Measurements from ENCODE around the gene CDC73. TPM values are rescaled to one million over a fixed set of nuclear protein-coding genes. Genes with fewer than 3 reads are reported as not detected.

Gene CDC73
- total and polyA plus RNA-seq, 11 donors, result 8.3 to 57.3 (median 50.6) TPM

DNA sequence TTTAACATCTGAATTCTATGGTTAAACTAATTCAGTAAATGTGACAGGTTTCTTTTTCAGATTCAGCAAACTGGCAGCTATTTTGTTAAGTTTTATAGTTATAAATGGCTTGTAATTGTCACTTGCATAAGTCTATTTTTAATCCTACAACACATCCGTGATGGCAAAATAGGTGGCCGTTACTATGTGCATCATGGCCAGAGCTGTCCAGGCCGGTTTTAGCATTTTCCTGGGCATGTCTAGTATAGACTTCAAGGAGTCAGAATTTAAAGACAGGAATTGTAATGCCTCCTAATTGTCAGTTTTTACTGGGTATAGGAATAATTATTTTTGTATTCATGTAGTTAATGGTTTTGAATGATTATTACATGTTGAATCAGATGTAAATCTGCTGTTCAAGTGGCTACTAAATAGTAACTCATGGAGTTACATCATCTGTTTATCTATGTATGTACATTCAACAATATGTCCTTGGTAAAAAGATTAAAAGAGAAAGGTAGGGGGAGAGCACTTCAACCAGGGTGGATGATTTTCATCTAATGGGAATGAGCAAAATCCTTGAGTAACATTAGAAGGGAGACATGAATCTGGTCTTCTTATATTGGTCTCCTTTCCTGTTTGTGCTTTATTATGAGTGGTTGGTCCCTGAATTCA is 67.7 kb downstream of the CDC73 start:
- no peak for TF ChIP-seq POLR2A (IDR thresholded peaks at IDR 0.05)
- TF ChIP-seq, protein P1, sequence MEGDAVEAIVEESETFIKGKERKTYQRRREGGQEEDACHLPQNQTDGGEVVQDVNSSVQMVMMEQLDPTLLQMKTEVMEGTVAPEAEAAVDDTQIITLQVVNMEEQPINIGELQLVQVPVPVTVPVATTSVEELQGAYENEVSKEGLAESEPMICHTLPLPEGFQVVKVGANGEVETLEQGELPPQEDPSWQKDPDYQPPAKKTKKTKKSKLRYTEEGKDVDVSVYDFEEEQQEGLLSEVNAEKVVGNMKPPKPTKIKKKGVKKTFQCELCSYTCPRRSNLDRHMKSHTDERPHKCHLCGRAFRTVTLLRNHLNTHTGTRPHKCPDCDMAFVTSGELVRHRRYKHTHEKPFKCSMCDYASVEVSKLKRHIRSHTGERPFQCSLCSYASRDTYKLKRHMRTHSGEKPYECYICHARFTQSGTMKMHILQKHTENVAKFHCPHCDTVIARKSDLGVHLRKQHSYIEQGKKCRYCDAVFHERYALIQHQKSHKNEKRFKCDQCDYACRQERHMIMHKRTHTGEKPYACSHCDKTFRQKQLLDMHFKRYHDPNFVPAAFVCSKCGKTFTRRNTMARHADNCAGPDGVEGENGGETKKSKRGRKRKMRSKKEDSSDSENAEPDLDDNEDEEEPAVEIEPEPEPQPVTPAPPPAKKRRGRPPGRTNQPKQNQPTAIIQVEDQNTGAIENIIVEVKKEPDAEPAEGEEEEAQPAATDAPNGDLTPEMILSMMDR (IDR thresholded peaks at IDR 0.05), result no peak

DNA sequence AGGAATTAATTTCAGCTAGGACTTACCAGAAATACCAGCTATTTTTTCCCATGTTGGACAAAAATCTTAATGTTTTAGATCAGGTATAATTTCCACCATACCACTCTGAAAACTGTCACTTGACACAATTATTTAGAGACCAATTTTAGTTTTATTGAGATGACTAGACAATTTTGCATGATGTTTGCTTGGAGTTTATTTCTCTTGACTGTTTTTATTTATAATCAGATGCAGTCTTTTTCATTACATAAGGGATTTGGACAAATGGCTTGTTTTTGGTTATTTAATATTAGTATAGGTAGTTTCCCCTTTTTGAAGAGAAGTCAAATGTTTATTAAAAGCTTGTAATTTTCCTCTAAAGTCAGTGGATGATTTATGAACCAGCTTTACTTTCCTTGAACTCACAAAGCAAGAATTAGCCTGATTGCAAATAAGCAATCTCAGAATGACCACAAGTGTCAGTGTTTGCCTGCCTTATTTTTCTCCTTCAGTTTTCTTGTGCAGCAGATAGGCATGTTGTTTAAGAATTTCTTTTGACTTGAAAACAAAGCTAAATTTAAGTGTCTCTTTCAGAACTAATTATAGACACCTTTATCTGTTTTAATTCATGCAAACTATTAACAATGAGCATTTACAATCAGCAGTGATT is 68.4 kb downstream of the CDC73 start:
- Histone ChIP-seq H3K27ac (peak overlapping the region in 8 of 12 donors; percentile 20 to 78 (median 74)), H3K9me3 (peaks cover 0 to 11% (median 5%) of the 10 kb centered on the region in 12 donors), H3K27me3 (no peaks in the 10 kb centered on the region), H3K4me1 (peaks cover 0 to 50% (median 28%) of the 10 kb centered on the region in 12 donors), H3K36me3 (peaks cover 0 to 11% (median 0%) of the 10 kb centered on the region in 9 donors), H3K4me3 (no peak overlapping the region)
- DNase-seq, result no peak
- peak in 1 of 4 donors; percentile 48 for ATAC-seq
- no peak for TF ChIP-seq POLR2A (IDR thresholded peaks at IDR 0.05)
- TF ChIP-seq, protein P1 (IDR thresholded peaks at IDR 0.05), result peak in 10 of 12 donors; percentile 19 to 56 (median 36)
- intact Hi-C loops (cut with DNase I), result loop anchor here in 3 of 10 donors (2.0 to 10.0 kb wide), 3 partner anchors 145 to 1107 kb away; no protein-coding TSS in a partner anchor

More for the DNA sequence above, 67.7 kb downstream of the CDC73 start:
- intact Hi-C loops (cut with DNase I), result loop anchor here in 8 of 10 donors (2.0 to 10.0 kb wide), 13 partner anchors 145 to 1108 kb away; no protein-coding TSS in a partner anchor
- DNase-seq (peak in 1 of 5 donors; percentile 10), ATAC-seq (peak; percentile 45 to 69 (median 66))
- peaks cover 0 to 50% (median 28%) of the 10 kb centered on the region in 12 donors for H3K4me1 ChIP-seq
- 36 to 54% (median 47%) methylated on average over 3 of the region's 3 CpGs for WGBS, 4 donors
- H3K27ac ChIP-seq, result peak overlapping the region; percentile 11 to 78 (median 74)
- peaks cover 0 to 11% (median 0%) of the 10 kb centered on the region in 9 donors for H3K36me3 ChIP-seq
- peak overlapping the region in 1 of 12 donors; percentile 8 for H3K4me3 ChIP-seq
- peaks cover 0 to 11% (median 5%) of the 10 kb centered on the region in 12 donors for H3K9me3 ChIP-seq
- no peaks in the 10 kb centered on the region for H3K27me3 ChIP-seq

DNA sequence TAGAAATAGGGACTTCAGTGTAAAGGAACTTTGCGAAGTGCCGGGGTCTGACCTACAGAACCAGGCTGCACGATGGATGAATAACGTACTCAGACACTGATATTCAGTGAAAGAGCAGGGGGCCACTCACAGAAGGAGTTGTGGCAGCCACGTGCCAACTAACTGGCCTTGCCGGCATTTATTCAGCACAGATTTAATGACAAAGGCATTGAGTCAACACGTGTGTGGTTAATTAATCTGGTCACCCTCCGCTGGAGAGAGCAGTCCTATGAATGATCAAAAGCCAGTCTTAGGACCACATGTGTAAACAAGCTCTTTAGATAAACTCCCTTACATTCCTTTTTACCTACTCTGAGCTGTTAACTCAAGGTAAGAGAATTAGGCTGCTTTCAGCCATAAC is 70.8 kb downstream of the CDC73 start:
- intact Hi-C loops (cut with DNase I), result loop anchor here in 2 of 10 donors (5.0 to 10.0 kb wide), 2 partner anchors 142 to 1105 kb away; no protein-coding TSS in a partner anchor
- no peak for DNase-seq
- no peak for TF ChIP-seq POLR2A (IDR thresholded peaks at IDR 0.05)
- TF ChIP-seq, protein P1 (IDR thresholded peaks at IDR 0.05), result no peak
- H3K9me3 ChIP-seq, result peaks cover 0 to 11% (median 5%) of the 10 kb centered on the region in 12 donors
- ATAC-seq, result no peak
- H3K4me1 ChIP-seq, result peaks cover 0 to 29% (median 21%) of the 10 kb centered on the region in 12 donors
- peaks cover 0 to 11% (median 0%) of the 10 kb centered on the region in 9 donors for H3K36me3 ChIP-seq
- WGBS, 4 donors, result 93 to 98% (median 97%) methylated on average over 8 of the region's 8 CpGs
- H3K4me3 ChIP-seq, result no peak overlapping the region
- H3K27ac ChIP-seq, result no peak overlapping the region
- H3K27me3 ChIP-seq, result no peaks in the 10 kb centered on the region

DNA sequence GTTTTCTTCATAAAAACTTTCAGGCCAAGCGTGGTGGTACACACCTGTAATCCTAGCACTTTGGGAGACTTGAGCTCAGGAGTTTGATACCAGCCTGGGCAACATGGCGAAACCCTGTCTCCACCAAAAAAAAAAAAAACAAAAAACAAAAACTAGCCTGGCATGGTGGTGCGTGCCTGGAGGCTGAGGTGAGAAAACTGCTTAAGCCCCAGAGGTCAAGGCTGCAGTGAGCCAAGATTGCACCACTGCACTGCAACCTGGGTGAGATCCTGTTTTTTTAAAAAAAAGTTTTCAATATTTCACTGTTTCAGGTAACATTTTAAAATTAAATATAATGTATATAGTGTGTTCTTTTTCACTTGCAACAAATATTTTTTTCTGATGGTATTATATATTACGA is 78.1 kb downstream of the CDC73 start:
- Histone ChIP-seq H3K27ac (no peak overlapping the region), H3K4me1 (peaks cover 0 to 22% (median 0%) of the 10 kb centered on the region in 12 donors), H3K36me3 (peaks cover 0 to 10% (median 0%) of the 10 kb centered on the region in 9 donors), H3K27me3 (no peaks in the 10 kb centered on the region), H3K9me3 (no peaks in the 10 kb centered on the region), H3K4me3 (no peak overlapping the region)
- DNase-seq (no peak), ATAC-seq (no peak)
- TF ChIP-seq, protein P1 (IDR thresholded peaks at IDR 0.05), result no peak
- no peak for TF ChIP-seq POLR2A (IDR thresholded peaks at IDR 0.05)
- intact Hi-C loops (cut with DNase I), result loop anchor here in 1 of 10 donors (10.0 kb wide), 1 partner anchor 135 kb away; no protein-coding TSS in a partner anchor
- WGBS, 4 donors, result 91 to 97% (median 96%) methylated on average over 4 of the region's 4 CpGs

All from heart left ventricle (tissue), 16 donors.